MM.1S (cell line): ENCODE measurements around the gene DCUN1D4.
"Not testable (repeated sequence)": the region's sequence is repeated elsewhere in the genome, so short reads cannot be mapped to it uniquely, and the experiment has no call there.

Source experiments
- DNase-seq: peaks from one replicate; pipeline ENCODE4 v3.0.0-alpha.2; 2015
- H2AFZ ChIP-seq: fragments of 300-600 bp; sonication (generic); 2 replicates; pipeline ENCODE4 v1.6.0; 2016; ENCODE audit warnings: antibody characterized with exemption, low read length
- H3F3A ChIP-seq: fragments of 300-600 bp; sonication (generic); 2 replicates; pipeline ENCODE4 v1.6.1; 2016; ENCODE audit warnings: mild to moderate bottlenecking, antibody characterized with exemption, low read length, moderate library complexity, mixed read lengths; ENCODE audit not compliant: insufficient read depth
- H3K27ac ChIP-seq: fragments of 300-600 bp; sonication (generic); 2 replicates; pipeline ENCODE4 v1.5.1; 2016; ENCODE audit warnings: mild to moderate bottlenecking, low read length
- H3K27me3 ChIP-seq: fragments of 300-600 bp; sonication (generic); replicated peaks from 2 replicates; pipeline ENCODE4 v1.6.0; 2016; ENCODE audit warnings: low read length; ENCODE audit not compliant: insufficient read depth
- H3K36me3 ChIP-seq: fragments of 300-600 bp; sonication (generic); replicated peaks from 2 replicates; pipeline ENCODE4 v1.6.1; 2016; ENCODE audit warnings: mild to moderate bottlenecking, low read length, mixed read lengths; ENCODE audit not compliant: insufficient read depth
- H3K4me1 ChIP-seq: fragments of 300-600 bp; sonication (generic); 2 replicates; pipeline ENCODE4 v1.6.1; 2016; ENCODE audit warnings: low read length, mixed read lengths
- H3K4me2 ChIP-seq: fragments of 300-600 bp; sonication (generic); 2 replicates; pipeline ENCODE4 v1.6.0; 2016; ENCODE audit warnings: low read depth, low read length
- H3K4me3 ChIP-seq: fragments of 300-600 bp; sonication (generic); 2 replicates; pipeline ENCODE4 v1.5.1; 2016; ENCODE audit warnings: low read length, mixed read lengths
- H3K79me2 ChIP-seq: fragments of 300-600 bp; sonication (generic); 2 replicates; pipeline ENCODE4 v1.6.1; 2016; ENCODE audit warnings: mixed run types, low read length, mixed read lengths
- H3K9ac ChIP-seq: fragments of 300-600 bp; sonication (generic); 2 replicates; pipeline ENCODE4 v1.6.1; 2016; ENCODE audit warnings: low read length, mixed read lengths
- H3K9me2 ChIP-seq: fragments of 300-600 bp; sonication (generic); replicated peaks from 2 replicates; pipeline ENCODE4 v1.6.1; 2016; ENCODE audit warnings: mild to moderate bottlenecking, low read length, mixed read lengths; ENCODE audit not compliant: insufficient read depth
- H3K9me3 ChIP-seq: fragments of 300-600 bp; sonication (generic); replicated peaks from 2 replicates; pipeline ENCODE4 v1.6.1; 2016; ENCODE audit warnings: mild to moderate bottlenecking, low read length, mixed read lengths; ENCODE audit not compliant: insufficient read depth
- H4K20me1 ChIP-seq: fragments of 300-600 bp; sonication (generic); 2 replicates; pipeline ENCODE4 v1.6.1; 2016; ENCODE audit warnings: mild to moderate bottlenecking, low read length, moderate library complexity, mixed read lengths; ENCODE audit not compliant: insufficient read depth
- CTCF ChIP-seq: fragments of 300-600 bp; sonication (generic); IDR thresholded peaks from 2 replicates; pipeline ENCODE4 v1.5.1; 2016; ENCODE audit warnings: antibody characterized with exemption, low read length, mixed read lengths
- EZH2 ChIP-seq: fragments of 300-600 bp; sonication (generic); optimal IDR thresholded peaks from 2 replicates; pipeline ENCODE3; 2017; ENCODE audit warnings: low read depth, mild to moderate bottlenecking, antibody characterized with exemption, low read length, mixed read lengths
- EZH2phosphoT487 ChIP-seq: fragments of 300-600 bp; sonication (generic); IDR thresholded peaks from 2 replicates; pipeline ENCODE4 v1.6.1; 2018; ENCODE audit warnings: antibody characterized with exemption, low read length

DCUN1D4 gene

GRCh38 chr4:51930557-51930956 is 87.6 kb downstream of the DCUN1D4 start:
- Histone ChIP-seq H3K36me3 (no peaks in the 10 kb centered on the region), H3K9me3 (no peaks in the 10 kb centered on the region), H4K20me1 (no peaks in the 10 kb centered on the region), H3K27ac (no peak overlapping the region), H3K4me3 (no peak overlapping the region), H3K4me1 (no peaks in the 10 kb centered on the region), H3K9ac (no peak overlapping the region), H3K27me3 (no peaks in the 10 kb centered on the region), H2AFZ (no peak overlapping the region), H3K4me2 (no peak overlapping the region), H3F3A (no peaks in the 10 kb centered on the region), H3K9me2 (no peaks in the 10 kb centered on the region), H3K79me2 (no peaks in the 10 kb centered on the region)
- TF ChIP-seq EZH2phosphoT487 = no peak
- no peak for TF ChIP-seq CTCF
- TF ChIP-seq EZH2 = no peak
- no peak for DNase-seq

- H3K4me2 ChIP-seq = no peak overlapping the region
- no peaks in the 10 kb centered on the region for H3K79me2 ChIP-seq
- no peaks in the 10 kb centered on the region for H3F3A ChIP-seq
- no peak overlapping the region for H3K9ac ChIP-seq
- no peaks in the 10 kb centered on the region for H3K9me3 ChIP-seq
- DNase-seq = no peak
- H3K27me3 ChIP-seq = no peaks in the 10 kb centered on the region
- H3K4me1 ChIP-seq = no peaks in the 10 kb centered on the region
- H3K36me3 ChIP-seq = no peaks in the 10 kb centered on the region
- H3K9me2 ChIP-seq = no peaks in the 10 kb centered on the region
- no peaks in the 10 kb centered on the region for H4K20me1 ChIP-seq
- H3K4me3 ChIP-seq = no peak overlapping the region
- H2AFZ ChIP-seq = no peak overlapping the region
- no peak overlapping the region for H3K27ac ChIP-seq
- no peak for TF ChIP-seq CTCF
- TF ChIP-seq EZH2phosphoT487 = no peak
- no peak for TF ChIP-seq EZH2
These were observed 88.5 kb downstream of the DCUN1D4 start for GRCh38 chr4:51931461-51931860.

- Histone ChIP-seq H3K36me3 (no peaks in the 10 kb centered on the region), H3K4me3 (no peak overlapping the region), H3F3A (no peaks in the 10 kb centered on the region), H4K20me1 (no peaks in the 10 kb centered on the region), H3K4me2 (no peak overlapping the region), H3K9ac (no peak overlapping the region), H3K9me2 (no peaks in the 10 kb centered on the region), H3K27ac (no peak overlapping the region), H3K9me3 (no peaks in the 10 kb centered on the region), H3K4me1 (no peaks in the 10 kb centered on the region), H3K27me3 (no peaks in the 10 kb centered on the region), H2AFZ (no peak overlapping the region), H3K79me2 (no peaks in the 10 kb centered on the region)
- TF ChIP-seq EZH2 = no peak
- TF ChIP-seq EZH2phosphoT487 = no peak
- TF ChIP-seq CTCF = no peak
- no peak for DNase-seq
These were observed 89.3 kb downstream of the DCUN1D4 start for GRCh38 chr4:51932261-51932660.

GRCh38 chr4:51932684-51933083 is 89.7 kb downstream of the DCUN1D4 start:
- no peak for DNase-seq
- no peak overlapping the region for H3K9ac ChIP-seq
- H3K4me1 ChIP-seq = no peaks in the 10 kb centered on the region
- no peaks in the 10 kb centered on the region for H4K20me1 ChIP-seq
- no peaks in the 10 kb centered on the region for H3K36me3 ChIP-seq
- H3K27ac ChIP-seq = no peak overlapping the region
- H3K4me3 ChIP-seq = no peak overlapping the region
- TF ChIP-seq EZH2 (no peak), CTCF (no peak), EZH2phosphoT487 (no peak)
- no peak overlapping the region for H3K4me2 ChIP-seq
- no peaks in the 10 kb centered on the region for H3F3A ChIP-seq
- H3K79me2 ChIP-seq = no peaks in the 10 kb centered on the region
- H3K9me3 ChIP-seq = no peaks in the 10 kb centered on the region
- no peaks in the 10 kb centered on the region for H3K27me3 ChIP-seq
- H2AFZ ChIP-seq = no peak overlapping the region
- no peaks in the 10 kb centered on the region for H3K9me2 ChIP-seq

- H3F3A ChIP-seq, H3K4me1 ChIP-seq, H3K9ac ChIP-seq, H3K27ac ChIP-seq, H3K79me2 ChIP-seq, H3K4me3 ChIP-seq, DNase-seq, H2AFZ ChIP-seq, H3K36me3 ChIP-seq, H3K9me2 ChIP-seq, H3K27me3 ChIP-seq, H3K9me3 ChIP-seq, H4K20me1 ChIP-seq, H3K4me2 ChIP-seq: not testable (repeated sequence)
These were observed 97.5 kb downstream of the DCUN1D4 start for GRCh38 chr4:51940460-51940859.
